Tibial nerve (tissue), 4 donors: Measurements from ENCODE around the gene DSTYK. TPM values are rescaled to one million over a fixed set of nuclear protein-coding genes. Genes with fewer than 3 reads are reported as not detected.
A peak's percentile ranks its signal among the peaks of the same experiment; 100 is the strongest.

ENCODE experiments used
- DNase-seq, 2 donors: peaks; one replicate each; pipeline ENCODE4 v3.0.0-alpha.2; 2019; ENCODE audit warnings: low spot score in 2 of 2
- H3K27ac ChIP-seq, 4 donors: fragments of 200-600 bp; sonication (generic) in 3 of 4; one replicate each; pipeline ENCODE4 v1.5.1; 2017 to 2019; ENCODE audit warnings: mild to moderate bottlenecking in 1 of 4
- H3K27me3 ChIP-seq, 2 donors: fragments of 200-600 bp; sonication (generic) in 1 of 2; one replicate each; pipeline versions ENCODE4 v1.5.1 to v1.6.0; 2017 to 2019
- H3K36me3 ChIP-seq, 3 donors: fragments of 200-600 bp; sonication (generic); one replicate each; pipeline ENCODE4 v1.5.1; 2018 to 2019
- H3K4me1 ChIP-seq, 4 donors: fragments of 200-600 bp; sonication (generic) in 3 of 4; one replicate each; pipeline ENCODE4 v1.5.1; 2017 to 2019
- H3K4me3 ChIP-seq, 4 donors: fragments of 200-600 bp; sonication (generic) in 3 of 4; one replicate each; pipeline ENCODE4 v1.5.1; 2017 to 2019; ENCODE audit warnings: mild to moderate bottlenecking in 1 of 4, moderate library complexity in 1 of 4
- H3K9me3 ChIP-seq, 4 donors: fragments of 200-600 bp; sonication (generic) in 3 of 4; one replicate each; pipeline ENCODE4 v1.5.1; 2017 to 2019
- EP300 ChIP-seq, 2 donors: sonication (generic); formaldehyde crosslinking; IDR thresholded peaks; one replicate each; pipeline ENCODE4 v1.6.1; 2017; ENCODE audit warnings: antibody characterized with exemption in 2 of 2, mild to moderate bottlenecking in 1 of 2
- POLR2A ChIP-seq, 2 donors: fragments of 450-650 bp; IDR thresholded peaks; one replicate each; pipeline ENCODE4 v1.6.1; 2017; ENCODE audit warnings: antibody characterized with exemption in 2 of 2, mild to moderate bottlenecking in 2 of 2, moderate library complexity in 2 of 2
- WGBS, 2 donors: methylation state at CpG; one replicate each; pipeline ENCODE4 v1.1.5; 2018; 5-methylcytosine and 5-hydroxymethylcytosine counted together
- total RNA-seq, 4 donors: library from RNA; depleted of rRNA; stranded (reverse); fragments of >200 nt; gene quantifications; one replicate each; pipeline ENCODE4 v1.1.0, GENCODE V29; 2016
- TF ChIP-seq, protein P1 (sequence below), 5 experiments: fragments of 200-600 bp in 3 of 5; fragments of 450-650 bp in 2 of 5; sonication (generic) in 3 of 5; IDR thresholded peaks; one replicate each; pipeline ENCODE4 v1.5.1; 2016 to 2019; ENCODE audit warnings: antibody characterized with exemption in 5 of 5, mild to moderate bottlenecking in 3 of 5, moderate library complexity in 2 of 5

The DSTYK gene
- total RNA-seq, 4 donors from 2014 or later, result 10.5 to 15.5 (median 14.1) TPM

DNA sequence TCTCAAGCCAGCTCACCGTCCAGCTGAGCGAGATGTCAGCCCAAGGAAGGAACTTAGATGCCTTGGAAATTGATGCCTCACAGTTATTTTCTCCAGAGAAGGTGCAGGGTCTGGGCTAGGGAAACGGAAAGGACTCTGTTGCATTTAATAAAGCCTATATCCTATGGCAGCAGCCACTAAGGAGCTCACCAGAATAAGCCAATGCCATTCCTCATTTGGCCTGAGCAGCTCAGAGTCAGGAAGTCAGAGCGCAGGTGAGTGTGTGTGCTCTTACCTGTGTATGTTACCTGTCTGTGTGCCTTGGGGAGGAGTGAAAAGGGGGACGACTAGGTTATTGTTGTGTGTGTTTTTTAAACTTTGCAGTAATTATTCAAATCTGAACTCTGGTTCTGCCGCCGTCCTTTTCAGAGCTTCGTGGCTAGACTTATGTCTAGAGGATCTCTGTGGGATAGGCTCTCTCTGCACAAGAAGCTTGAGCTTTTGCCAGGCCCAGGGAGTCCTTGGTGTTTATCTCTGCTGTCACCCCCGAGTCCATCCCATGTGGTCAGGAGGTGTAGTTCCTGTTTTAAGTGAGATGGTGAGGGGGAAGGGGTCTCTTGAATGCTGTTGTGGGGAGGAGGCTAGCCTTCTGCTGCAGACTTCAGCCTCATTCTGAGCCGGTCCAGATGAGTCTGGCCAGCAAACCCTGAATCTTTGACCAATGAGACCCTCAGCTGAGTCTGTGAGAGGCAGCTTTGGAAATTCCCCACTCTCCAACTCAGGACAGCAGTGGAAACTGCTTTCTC, 18.6 kb upstream of the DSTYK start:
- H3K27ac ChIP-seq, result peak overlapping the region in 1 of 4 donors; percentile 46
- H3K4me1 ChIP-seq, result peaks cover 0 to 43% (median 10%) of the 10 kb centered on the region in 4 donors
- no peak for TF ChIP-seq EP300 (IDR thresholded peaks at IDR 0.05)
- TF ChIP-seq, protein P1, sequence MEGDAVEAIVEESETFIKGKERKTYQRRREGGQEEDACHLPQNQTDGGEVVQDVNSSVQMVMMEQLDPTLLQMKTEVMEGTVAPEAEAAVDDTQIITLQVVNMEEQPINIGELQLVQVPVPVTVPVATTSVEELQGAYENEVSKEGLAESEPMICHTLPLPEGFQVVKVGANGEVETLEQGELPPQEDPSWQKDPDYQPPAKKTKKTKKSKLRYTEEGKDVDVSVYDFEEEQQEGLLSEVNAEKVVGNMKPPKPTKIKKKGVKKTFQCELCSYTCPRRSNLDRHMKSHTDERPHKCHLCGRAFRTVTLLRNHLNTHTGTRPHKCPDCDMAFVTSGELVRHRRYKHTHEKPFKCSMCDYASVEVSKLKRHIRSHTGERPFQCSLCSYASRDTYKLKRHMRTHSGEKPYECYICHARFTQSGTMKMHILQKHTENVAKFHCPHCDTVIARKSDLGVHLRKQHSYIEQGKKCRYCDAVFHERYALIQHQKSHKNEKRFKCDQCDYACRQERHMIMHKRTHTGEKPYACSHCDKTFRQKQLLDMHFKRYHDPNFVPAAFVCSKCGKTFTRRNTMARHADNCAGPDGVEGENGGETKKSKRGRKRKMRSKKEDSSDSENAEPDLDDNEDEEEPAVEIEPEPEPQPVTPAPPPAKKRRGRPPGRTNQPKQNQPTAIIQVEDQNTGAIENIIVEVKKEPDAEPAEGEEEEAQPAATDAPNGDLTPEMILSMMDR (IDR thresholded peaks at IDR 0.05), result no peak
- H3K9me3 ChIP-seq, result no peaks in the 10 kb centered on the region
- WGBS, 2 donors, result 45 to 55% methylated on average over 10 of the region's 10 CpGs
- DNase-seq, result no peak
- H3K36me3 ChIP-seq, result no peaks in the 10 kb centered on the region
- H3K27me3 ChIP-seq, result no peaks in the 10 kb centered on the region
- no peak overlapping the region for H3K4me3 ChIP-seq

DNA sequence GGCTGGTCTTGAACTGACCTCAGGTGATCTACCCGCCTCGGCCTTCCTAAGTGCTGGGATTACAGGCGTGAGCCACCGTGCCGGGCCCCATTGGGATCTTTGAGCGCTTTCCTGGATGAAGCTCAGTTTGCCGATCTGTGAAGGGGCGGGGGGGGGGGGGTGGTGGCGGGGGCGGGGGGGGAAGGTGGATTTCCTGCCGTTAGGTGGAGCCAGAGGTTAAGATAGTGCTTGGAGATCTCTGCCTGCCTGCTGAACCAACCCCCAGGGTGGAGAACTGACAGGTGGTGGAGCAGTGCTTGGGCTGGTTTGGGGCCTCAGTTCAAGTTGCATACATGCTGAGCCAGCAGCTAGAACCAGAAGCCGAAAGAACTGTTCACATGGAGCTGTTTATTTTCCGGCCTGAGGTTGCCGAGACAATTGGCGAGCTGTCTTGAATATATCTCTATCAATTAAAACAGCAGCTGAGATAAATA, 17.9 kb upstream of the DSTYK start:
- no peaks in the 10 kb centered on the region for H3K36me3 ChIP-seq
- TF ChIP-seq, protein P1 (IDR thresholded peaks at IDR 0.05), result peak in 2 of 5 experiments; percentile 23 to 31
- no peak for TF ChIP-seq EP300 (IDR thresholded peaks at IDR 0.05)
- H3K9me3 ChIP-seq, result no peaks in the 10 kb centered on the region
- peaks cover 0 to 37% (median 10%) of the 10 kb centered on the region in 4 donors for H3K4me1 ChIP-seq
- 4 to 10% methylated on average over 9 to 14 of the region's 15 CpGs for WGBS, 2 donors
- peak overlapping the region in 2 of 4 donors; percentile 19 to 46 for H3K27ac ChIP-seq
- peak overlapping the region; percentile 45 to 74 (median 48) for H3K4me3 ChIP-seq
- no peaks in the 10 kb centered on the region for H3K27me3 ChIP-seq
- DNase-seq, result peak in 1 of 2 donors; percentile 28

DNA sequence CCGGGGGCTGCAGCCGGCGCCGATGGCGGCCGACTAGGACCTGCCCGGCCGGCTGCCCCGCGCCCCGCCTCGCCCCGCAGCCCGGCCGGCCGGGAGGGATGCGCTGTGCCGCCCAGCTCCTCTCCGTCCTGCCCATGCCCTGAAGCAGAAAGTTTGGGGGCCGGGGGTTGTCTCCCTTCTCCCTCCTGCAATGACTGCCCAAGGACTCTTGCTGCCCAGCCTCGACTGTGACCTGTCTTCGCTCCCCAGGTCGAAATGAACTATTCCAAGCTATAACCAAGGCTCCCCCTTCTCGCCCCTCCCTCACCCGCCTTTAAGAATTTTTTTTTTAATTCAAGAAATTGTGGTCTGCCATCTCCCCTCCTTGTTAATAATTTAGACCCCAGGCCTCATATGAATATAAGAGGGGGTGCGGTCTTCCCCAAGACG, 16.6 kb upstream of the DSTYK start:
- H3K27ac ChIP-seq, result peak overlapping the region in 2 of 4 donors; percentile 29 to 66
- H3K9me3 ChIP-seq, result no peaks in the 10 kb centered on the region
- no peaks in the 10 kb centered on the region for H3K27me3 ChIP-seq
- DNase-seq, result no peak
- no peak for TF ChIP-seq POLR2A (IDR thresholded peaks at IDR 0.05)
- peaks cover 0 to 37% (median 10%) of the 10 kb centered on the region in 4 donors for H3K4me1 ChIP-seq
- H3K4me3 ChIP-seq, result peak overlapping the region; percentile 45 to 74 (median 48)
- WGBS, 2 donors, result 0 to 2% methylated on average over 9 to 19 of the region's 27 CpGs
- no peaks in the 10 kb centered on the region for H3K36me3 ChIP-seq

DNA sequence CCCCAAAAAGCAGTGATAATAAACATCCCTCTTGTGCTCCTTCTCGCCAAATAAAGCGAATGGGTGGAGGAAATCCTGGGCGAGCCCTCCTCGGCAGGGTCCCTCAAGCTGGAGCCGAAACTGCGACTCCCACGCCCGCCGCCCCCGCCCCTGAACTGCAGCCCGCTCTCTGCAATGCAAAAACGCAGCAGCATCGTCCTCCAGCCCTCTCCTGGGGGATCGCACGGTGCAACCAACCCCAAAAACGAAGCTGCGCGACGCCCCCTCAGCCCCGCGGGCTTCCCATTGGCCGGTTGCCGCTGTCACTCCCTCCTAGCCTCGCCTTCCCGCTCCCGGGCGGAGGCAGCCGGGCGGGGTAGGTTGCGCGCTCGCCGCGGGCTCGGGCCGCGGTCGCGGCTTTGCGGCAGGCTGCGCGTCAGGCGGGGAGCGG, 16.1 kb upstream of the DSTYK start, which contains the start of gene TMCC2:
TSS of gene TMCC2 (plus strand) at position 363 of the 430 bp plus-strand sequence. CDS start 619 bp downstream, outside the sequence.
- WGBS, 2 donors, result 0 to 2% methylated on average over 11 to 27 of the region's 44 CpGs
- peak; percentile 73 to 76 for DNase-seq
- TF ChIP-seq, protein P1 (IDR thresholded peaks at IDR 0.05), result peak in 1 of 5 experiments; percentile 9
- TF ChIP-seq POLR2A (IDR thresholded peaks at IDR 0.05) (peak in 1 of 2 donors; percentile 53), EP300 (IDR thresholded peaks at IDR 0.05) (peak in 1 of 2 donors; percentile 61)
- Histone ChIP-seq H3K27ac (peak within 1 kb of the TSS in 3 of 4 donors; percentile 29 to 66 (median 53)), H3K4me3 (peak within 1 kb of the TSS; percentile 47 to 74 (median 49)), H3K27me3 (no peaks in the 10 kb centered on the region), H3K36me3 (no peaks in the 10 kb centered on the region), H3K4me1 (peaks cover 0 to 37% (median 10%) of the 10 kb centered on the region in 4 donors), H3K9me3 (no peaks in the 10 kb centered on the region)

DNA sequence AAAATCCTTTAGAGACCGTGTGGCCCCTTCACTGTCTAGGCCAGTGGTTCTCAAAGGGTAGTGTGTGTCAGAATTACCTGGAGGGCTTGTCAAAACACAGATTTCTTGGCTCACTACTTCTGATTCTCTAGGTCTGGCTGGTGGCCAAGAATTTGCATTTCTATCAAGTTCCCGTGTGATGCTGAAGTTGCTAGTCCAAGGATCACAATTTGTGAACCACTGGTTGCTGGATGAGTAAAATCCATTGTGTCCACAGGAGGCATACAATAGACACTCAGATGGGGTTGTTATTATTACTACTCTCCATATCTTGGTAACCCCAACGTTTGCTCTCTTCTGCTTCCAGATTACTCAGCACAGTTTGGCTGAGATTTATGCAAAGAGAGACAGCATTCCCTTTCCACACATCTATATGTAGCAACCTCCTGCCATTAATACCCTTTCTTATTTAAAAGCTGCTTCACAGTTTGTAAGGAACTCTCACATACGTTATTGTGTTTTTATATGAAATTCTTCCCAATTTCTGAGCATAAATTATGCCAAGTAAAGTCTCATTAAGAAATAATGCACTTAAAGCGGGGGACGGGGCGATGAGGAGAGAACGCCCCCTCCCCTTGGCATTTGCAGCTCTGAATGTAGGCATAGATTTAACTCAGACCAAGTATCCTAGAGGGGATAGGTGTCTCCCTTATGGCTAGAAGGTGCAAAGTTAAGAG, 15.5 kb upstream of the DSTYK start:
- TF ChIP-seq, protein P1 (IDR thresholded peaks at IDR 0.05), result no peak
- TF ChIP-seq POLR2A (IDR thresholded peaks at IDR 0.05), result no peak
- TF ChIP-seq EP300 (IDR thresholded peaks at IDR 0.05), result no peak
- Histone ChIP-seq H3K4me3 (peak overlapping the region; percentile 43 to 74 (median 49)), H3K4me1 (peaks cover 0 to 37% (median 10%) of the 10 kb centered on the region in 4 donors), H3K27me3 (no peaks in the 10 kb centered on the region), H3K27ac (peak overlapping the region in 3 of 4 donors; percentile 13 to 56 (median 13)), H3K36me3 (no peaks in the 10 kb centered on the region), H3K9me3 (no peaks in the 10 kb centered on the region)
- 6 to 10% methylated on average over 8 of the region's 8 CpGs for WGBS, 2 donors
- DNase-seq, result no peak
